A204.1 (cell line): ENCODE measurements around the gene CDK5RAP2.

Experiments
- FAIRE-seq: peaks from 2 replicates; lab custom pipeline; 2012; peaks lifted over from hg19 to GRCh38; lab: Jason Lieb, UNC

CDK5RAP2 gene

GRCh38 chr9:120397453-120397852, 182.5 kb downstream of the CDK5RAP2 start:
- no peak for FAIRE-seq

- no peak for FAIRE-seq
Observed at GRCh38 chr9:120396931-120397330, 183.0 kb downstream of the CDK5RAP2 start.

GRCh38 chr9:120396418-120396817, 183.5 kb downstream of the CDK5RAP2 start:
- no peak for FAIRE-seq

GRCh38 chr9:120395376-120395775, 184.6 kb downstream of the CDK5RAP2 start:
- no peak for FAIRE-seq

GRCh38 chr9:120394058-120394669, 185.8 kb downstream of the CDK5RAP2 start:
- no peak for FAIRE-seq

- no peak for FAIRE-seq
Observed at GRCh38 chr9:120393386-120394057, 186.4 kb downstream of the CDK5RAP2 start.

GRCh38 chr9:120392711-120393110, 187.3 kb downstream of the CDK5RAP2 start:
- no peak for FAIRE-seq

- no peak for FAIRE-seq
Observed at GRCh38 chr9:120392245-120392644, 187.7 kb downstream of the CDK5RAP2 start.

- FAIRE-seq: no peak
Observed at GRCh38 chr9:120391691-120392090, 188.3 kb downstream of the CDK5RAP2 start.

GRCh38 chr9:120390637-120391190, 189.3 kb downstream of the CDK5RAP2 start:
- FAIRE-seq: no peak

GRCh38 chr9:120389867-120390266, 190.1 kb downstream of the CDK5RAP2 start:
- FAIRE-seq: no peak

- no peak for FAIRE-seq
Observed at GRCh38 chr9:120389300-120389699, 190.7 kb downstream of the CDK5RAP2 start.

GRCh38 chr9:120388003-120388855, 191.7 kb downstream of the CDK5RAP2 start:
- no peak for FAIRE-seq

GRCh38 chr9:120387257-120388002, 192.5 kb downstream of the CDK5RAP2 start:
- no peak for FAIRE-seq

GRCh38 chr9:120386390-120387131, 193.4 kb downstream of the CDK5RAP2 start:
- no peak for FAIRE-seq

GRCh38 chr9:120385606-120386389, 194.2 kb downstream of the CDK5RAP2 start:
- no peak for FAIRE-seq

GRCh38 chr9:120384925-120385272, 195.1 kb downstream of the CDK5RAP2 start:
- no peak for FAIRE-seq

- no peak for FAIRE-seq
Observed at GRCh38 chr9:120383999-120384924, 195.7 kb downstream of the CDK5RAP2 start.

GRCh38 chr9:120383611-120383998, 196.4 kb downstream of the CDK5RAP2 start:
- no peak for FAIRE-seq

GRCh38 chr9:120382453-120382852, 197.5 kb downstream of the CDK5RAP2 start:
- no peak for FAIRE-seq
